GM19193 (cell line): Measurements from ENCODE around the gene CMTR2.

Experiments
- POLR2A ChIP-seq: IDR thresholded peaks from 4 replicates; pipeline ENCODE4 v1.6.1; 2011; ENCODE audit not compliant: insufficient read depth, insufficient read length; ENCODE audit errors: extremely low read depth

The CMTR2 gene

DNA sequence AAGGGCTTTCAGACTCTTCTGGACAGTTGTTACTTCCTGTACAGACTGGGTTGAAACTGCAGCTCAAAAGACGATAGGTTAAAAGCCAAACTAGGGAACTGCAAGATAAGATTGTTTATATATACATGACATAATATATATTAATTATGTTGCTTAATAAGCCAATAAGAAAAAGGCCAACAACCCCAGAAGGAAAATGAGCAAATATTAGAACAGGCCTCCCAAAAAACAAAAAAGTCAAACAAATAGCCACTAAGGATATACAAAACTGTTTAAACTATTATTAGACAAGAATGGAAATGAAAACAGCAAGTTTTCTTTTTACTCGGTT, 495 bp upstream of the CMTR2 start:
- TF ChIP-seq POLR2A, result no peak

DNA sequence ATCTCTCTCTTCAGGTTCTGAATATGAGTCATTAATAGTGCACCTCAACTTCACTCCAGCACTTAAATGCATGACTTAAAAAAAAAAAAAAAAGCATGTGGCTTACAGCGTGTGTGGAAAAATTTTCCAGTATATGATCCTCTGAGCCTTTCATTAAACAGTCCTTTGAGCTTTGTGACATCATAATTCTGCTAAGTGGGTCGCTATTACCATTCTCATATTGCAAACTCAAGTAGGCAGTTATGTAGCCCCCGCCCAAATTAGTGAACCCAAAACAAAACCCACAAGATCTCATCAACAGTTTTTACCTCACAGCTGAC, 672 bp downstream of the CMTR2 start:
- TF ChIP-seq POLR2A, result no peak

DNA sequence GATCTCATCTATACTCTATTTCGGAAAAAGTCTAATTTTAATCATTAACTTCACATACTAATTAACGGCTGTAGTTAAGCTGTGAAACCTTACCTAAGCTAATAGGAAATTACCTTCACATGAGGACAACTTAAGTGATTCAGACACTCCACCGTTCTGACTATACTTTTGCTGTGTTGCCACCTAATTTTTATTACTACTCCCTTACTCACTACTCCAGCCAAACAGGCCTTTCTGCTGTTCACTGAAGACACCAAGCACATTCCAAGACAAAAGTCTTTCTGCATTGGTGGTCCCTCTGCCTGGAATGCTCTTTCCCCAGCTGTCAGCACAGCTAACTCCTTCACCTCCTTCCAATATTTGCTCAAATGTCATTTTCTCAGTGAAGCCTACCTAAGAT, 1.3 kb downstream of the CMTR2 start:
- no peak for TF ChIP-seq POLR2A

DNA sequence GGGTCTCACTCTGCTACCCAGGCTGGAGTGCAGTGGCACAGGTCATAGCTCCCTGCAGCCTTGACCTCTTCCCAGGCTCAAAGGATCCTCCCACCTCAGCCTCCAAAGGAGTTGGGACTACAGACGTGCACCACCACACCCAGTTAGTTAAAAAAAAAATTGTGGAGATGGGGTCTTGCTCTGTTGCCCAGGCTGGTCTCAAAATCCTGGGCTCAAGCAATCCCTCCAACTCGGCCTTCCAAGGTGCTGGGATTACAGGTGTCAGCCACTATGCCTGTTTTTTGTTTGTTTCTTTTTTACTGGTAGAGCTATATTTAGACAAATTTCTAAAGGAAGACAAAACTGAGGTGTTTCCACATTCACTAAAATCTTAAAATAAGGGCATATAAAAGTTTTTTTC, 1.7 kb downstream of the CMTR2 start:
- TF ChIP-seq POLR2A, result no peak

DNA sequence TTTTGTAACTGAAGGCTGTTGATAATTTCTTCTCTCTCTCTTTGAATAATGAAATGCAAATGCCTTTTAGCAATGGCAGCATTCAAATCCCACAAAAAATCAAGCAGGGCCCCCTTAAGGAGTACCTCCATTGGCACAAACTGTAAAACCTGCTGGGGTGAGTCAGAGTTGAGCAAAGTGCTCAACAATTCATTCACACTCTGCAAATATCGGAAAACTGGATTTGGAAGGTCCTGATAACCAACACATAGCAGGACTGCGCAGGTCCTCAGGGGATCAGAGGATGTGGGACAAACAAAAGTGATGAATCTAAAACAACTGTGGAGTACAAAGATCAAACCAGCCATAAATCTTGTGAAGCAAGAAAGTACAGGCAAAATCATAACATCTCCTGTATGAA, 5.6 kb downstream of the CMTR2 start:
- TF ChIP-seq POLR2A, result no peak

DNA sequence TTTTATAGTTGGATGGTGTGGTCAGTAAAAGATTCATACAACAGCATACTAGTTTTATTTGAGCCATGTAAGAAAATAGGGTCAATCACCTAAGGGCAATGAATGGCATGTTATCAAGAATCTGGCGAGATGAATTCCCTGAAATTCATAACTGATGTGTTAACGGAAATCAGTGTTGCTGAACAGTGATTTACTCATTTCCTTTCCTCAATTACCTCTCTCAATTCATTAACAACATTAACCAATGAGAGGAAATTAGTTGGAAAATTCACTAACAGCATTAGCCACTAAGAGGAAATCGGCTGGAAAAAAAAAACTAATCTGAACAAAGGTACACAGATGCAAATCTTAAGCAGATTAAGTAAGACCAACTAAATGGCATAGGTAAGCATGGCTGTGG, 6.3 kb downstream of the CMTR2 start:
- TF ChIP-seq POLR2A, result no peak

DNA sequence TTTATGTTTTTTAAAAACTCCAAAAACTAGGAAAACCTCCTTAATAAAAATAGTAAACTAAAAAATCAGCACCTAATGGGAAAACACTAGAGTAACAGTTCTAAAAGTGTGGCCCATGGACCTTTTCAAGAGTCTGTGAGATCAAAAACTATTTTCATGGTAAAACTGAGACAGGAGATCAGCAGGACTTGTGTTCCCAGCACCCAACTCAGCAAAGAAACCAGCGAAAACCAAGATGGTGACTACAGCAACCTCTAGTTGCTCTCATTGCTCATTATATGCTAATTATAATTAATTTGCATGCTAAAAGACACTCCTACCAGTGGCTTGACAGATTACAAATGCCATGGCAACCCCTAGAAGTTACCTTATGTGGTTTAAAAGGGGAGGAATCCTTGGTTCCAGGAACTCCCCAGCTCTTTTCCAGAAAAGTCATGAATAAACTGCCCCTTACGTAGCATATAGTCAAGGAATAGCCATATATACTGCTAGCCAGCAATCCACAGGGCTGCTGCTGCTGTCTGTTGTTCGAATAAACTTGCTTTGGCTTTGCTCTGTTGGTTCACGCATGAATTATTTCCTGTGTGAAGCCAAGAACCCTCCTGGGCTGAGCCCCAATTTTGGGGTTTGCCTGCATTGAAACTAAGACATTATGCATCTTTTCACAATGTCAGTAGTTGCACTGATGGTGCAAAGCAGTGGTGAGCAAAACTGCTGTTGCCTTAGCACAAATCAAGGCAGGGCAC, 12.4 kb downstream of the CMTR2 start:
- TF ChIP-seq POLR2A, result no peak

DNA sequence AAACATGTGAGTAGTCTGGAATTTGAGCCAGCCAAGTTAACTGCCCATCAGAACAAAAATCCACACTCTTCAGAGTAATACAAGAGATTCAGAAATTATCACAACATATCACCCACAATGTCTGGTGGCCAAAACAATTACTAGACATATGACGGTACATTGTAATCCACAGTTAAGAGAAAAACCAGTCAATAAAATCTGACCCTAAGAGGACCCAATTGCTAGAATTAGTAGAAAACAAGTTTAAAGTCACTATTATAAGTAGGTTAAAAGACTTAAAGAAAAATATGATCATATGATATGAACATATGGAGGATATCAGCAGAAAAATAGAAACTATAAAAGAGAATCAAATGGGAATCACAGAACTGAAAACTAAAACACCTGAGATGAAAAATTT, 15.8 kb downstream of the CMTR2 start:
- TF ChIP-seq POLR2A, result no peak

DNA sequence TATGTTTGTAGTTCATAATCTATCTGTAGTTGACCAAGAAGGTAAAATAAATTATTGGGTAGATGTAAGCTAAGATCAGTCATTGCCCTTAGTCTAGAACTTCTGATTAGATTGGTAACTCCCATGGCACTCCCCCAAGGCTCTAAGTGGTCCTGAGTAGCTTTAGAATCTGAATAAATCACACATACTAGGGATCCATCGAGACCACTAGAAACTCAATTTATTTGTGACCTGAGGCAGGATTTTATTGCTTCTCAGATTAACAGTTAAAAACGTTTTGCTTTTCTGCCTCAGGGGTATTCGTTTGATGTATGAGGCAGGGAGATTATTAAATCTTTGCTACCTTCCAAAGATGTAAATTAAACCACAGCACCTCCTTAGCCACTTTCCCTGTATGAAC, 24.9 kb downstream of the CMTR2 start:
- no peak for TF ChIP-seq POLR2A

DNA sequence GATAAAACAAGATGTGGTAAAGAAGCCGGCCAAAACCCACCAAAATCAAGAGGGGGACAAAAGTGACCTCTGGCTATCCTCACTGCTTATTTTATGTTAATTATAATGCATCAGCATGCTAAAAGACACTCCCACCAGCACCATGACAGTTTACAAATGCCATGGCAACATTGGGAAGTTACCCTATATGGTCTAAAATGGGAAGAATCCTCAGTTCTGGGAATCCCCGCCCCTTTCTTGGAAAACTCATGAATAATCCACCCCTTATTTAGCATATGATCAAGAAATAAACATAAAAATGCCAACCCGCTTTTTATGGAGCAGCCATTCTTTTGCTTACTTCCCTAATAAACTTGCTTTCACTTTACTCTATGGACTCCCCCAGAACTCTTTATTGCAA, 25.6 kb downstream of the CMTR2 start:
- no peak for TF ChIP-seq POLR2A

DNA sequence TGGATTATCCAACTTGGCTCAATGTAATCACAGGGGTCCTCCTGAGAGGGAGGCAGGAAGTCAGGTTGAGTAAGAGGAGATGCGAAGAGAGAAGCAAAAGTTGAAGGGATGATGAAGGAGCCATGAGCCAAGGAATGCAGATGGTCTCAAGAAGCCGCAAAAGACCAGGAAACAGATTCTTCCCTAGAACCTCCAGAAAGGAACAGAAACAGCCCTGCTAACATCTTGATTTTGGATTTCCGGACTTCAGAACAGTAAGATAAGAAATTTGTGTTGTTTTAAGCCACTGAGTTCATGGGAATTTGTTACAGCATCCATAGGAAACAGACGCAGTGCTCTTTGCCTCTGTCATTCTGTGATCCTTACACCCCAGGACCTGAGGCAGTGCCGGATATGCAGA, 26.8 kb downstream of the CMTR2 start:
- TF ChIP-seq POLR2A, result no peak

DNA sequence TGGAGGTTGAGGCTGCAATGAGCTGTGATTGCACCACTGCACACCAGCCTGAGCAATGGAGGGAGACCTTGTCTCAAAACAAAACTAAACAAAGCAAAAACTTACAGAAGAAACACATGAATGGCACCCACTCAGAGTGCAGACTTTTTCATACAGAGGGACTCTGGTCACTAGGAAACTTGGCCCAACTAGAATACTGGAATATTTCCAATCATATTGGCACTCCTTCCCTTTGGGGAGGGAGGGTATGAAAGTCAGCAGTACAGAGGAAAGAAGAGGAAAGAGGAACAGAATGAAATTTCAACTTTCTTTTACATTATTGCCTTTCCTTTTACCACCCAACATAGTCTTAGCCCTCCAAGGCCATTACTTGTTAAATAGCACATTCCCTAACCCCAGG, 28.2 kb downstream of the CMTR2 start:
- no peak for TF ChIP-seq POLR2A

DNA sequence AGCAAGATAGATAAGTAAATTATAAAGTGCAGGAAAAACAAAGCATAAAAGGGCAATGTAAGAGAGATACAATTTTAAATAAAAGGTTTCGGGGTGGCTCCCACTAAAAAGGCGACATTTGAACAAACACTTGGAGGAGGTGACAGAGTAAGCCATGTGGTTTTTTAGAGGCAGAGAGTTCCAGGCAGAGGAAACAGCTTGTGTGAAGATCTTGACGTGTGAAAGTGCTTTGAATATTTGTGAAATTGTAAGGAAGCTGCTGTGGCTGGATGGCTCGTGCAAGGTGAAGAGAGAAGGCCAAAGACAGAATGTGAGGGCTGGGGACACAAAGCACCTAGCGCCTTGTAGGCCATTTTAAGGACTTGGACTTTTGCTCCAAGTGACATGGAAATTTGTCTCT, 30.1 kb downstream of the CMTR2 start:
- no peak for TF ChIP-seq POLR2A

DNA sequence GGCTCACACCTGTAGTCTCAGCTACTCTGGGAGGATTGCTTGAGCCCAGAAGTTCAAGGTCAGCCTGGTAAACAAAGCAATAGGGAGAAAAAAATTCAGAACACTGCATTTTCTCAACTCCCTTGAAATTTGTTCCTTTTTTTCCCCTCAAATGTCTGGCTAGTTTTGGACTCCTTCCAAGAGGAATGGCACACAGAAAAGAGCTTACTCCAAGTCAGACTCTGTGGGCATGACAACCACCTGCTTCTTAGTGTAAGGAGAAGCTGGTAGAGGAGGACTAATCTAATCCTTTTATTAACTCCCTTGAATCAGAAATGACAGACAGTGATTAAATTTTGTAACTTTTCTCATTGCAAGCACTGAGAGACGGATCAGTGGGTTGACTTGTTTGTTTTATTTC, 30.8 kb downstream of the CMTR2 start:
- no peak for TF ChIP-seq POLR2A

DNA sequence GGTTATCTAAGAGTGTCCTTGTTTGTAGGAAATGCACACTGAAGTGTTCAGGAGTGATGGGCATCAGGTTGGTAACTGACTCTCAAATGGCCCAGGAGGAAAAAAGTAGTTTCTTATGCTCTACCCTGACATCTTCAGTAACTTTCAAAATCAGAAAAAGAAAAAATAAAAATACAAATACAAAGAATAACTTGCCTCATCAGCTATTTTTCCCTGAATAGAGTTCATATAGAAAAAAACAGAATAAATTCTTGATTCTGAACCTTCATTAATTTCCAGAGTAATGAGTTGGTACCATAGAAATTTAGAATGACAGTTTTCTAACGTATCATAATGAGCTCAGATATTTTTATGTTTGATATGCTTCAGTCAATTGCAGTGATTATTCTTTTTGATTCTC, 31.4 kb downstream of the CMTR2 start:
- no peak for TF ChIP-seq POLR2A

DNA sequence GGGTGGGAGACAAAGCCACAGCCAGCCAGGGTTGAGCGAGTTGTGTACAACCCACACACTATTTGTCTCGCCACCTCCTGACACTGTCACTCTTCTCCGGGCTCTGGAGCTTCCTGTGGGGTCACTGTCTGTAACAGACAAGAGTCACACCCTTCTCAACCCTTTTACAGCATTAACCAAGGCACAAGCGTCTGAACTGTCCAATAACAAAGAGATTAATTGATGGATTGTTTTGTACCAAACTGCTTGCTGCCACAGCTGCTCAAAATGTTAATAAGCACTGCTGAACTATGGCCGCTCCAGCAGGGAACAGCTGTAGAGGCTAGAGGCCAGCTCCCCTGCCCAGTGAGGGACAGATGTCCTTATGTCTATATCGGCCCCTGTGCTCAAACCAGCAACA, 33.5 kb downstream of the CMTR2 start:
- no peak for TF ChIP-seq POLR2A

DNA sequence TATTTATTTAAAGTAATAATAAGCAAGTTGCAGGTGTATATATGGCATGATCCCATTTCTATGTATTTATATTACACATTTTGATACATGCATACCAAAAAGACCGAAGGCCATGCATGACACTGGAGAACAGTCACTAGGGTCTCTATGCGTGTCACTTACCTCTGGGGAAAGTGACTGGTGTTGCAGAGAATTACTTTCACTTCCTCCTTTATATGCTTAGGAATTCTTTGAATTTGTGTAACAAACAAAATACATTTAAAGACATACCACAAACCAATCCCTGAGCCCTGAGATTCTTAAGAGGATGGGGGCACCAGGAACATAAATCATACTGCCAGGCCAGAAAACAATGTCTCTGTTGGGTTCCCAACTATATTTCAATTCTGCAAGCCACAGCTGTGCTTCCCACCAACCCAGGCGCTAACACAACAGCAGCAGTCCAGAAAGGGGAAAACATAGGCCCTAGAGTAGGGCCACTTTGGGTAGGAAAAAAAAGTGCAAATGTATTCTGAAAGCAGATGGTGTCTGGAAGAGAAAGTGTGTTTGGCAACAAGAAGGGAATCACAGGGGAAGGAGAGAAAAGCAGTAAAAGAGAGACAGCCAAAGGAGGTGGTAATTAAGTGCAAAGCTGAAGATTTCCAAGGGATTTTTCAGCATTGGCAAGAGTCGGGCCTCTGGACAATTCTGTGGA, 34.2 kb downstream of the CMTR2 start:
- TF ChIP-seq POLR2A, result no peak

DNA sequence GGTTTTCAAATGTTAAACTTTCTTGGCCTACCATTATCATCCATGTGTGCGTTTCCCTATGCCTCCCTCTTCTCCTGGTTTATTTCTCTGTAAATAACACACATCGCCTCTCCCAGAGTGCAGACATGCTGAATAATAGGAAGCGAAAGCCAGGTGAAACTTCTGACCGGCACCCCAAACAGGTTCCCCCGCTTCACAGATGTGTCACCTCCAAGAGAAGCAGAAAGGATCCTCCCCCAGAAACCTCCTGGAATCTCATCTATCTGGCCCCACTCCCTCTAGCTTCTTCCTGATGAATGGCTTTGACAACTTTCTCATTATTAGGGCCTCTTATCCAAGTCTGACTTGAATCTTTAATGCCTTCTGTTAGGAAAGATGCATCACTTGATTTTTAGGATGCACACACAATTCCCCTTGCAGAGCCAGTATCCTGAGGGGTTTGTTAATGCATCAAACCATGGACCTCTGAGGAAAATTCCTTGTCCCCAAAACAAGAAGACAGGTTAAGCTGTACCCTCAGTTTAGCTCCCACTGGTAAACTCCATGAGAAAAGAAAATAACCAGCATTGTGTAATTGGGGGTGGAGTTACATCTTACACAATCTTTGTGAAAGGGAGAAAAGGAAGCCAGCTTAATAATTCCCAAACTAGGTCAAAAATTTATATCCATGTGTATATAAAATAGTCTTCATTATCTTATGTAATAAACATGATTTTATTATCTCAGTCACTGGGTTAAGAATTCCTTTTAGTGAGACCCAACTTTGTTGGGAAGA, 38.6 kb downstream of the CMTR2 start:
- TF ChIP-seq POLR2A, result no peak
